ENCODE data around the gene CDC25C. TPM values are rescaled to one million over a fixed set of nuclear protein-coding genes. Genes with fewer than 3 reads are reported as not detected.

CDC25C gene
- total RNA-seq, 1 experiment from 2014 or later: 18.8 TPM

- Mint-ChIP-seq H3K27ac (no peak overlapping the region; the same call in 1 of the 2 replicates), H3K4me3 (no peak overlapping the region), H3K4me1 (no peaks in the 10 kb centered on the region), H3K27me3 (ENCODE audit: low read depth) (no peaks in the 10 kb centered on the region), H3K36me3 (peaks cover 12% of the 10 kb centered on the region), H3K9me3 (no peaks in the 10 kb centered on the region)
- POLR2A ChIA-PET: no interaction called here
- ATAC-seq (no peak), DNase-seq (ENCODE audit: low spot score) (no peak)
- no peak for TF ChIP-seq ZNF425 (CRISPR knock-in tag; conservative IDR thresholded peaks at IDR 0.05)
- no peak for TF ChIP-seq SMAD3 (CRISPR knock-in tag; IDR thresholded peaks at IDR 0.05; ENCODE audit: borderline replicate concordance)
- no peak for TF ChIP-seq ESRRA (CRISPR knock-in tag; IDR thresholded peaks at IDR 0.05; ENCODE audit: borderline replicate concordance)
- TF ChIP-seq MAX (CRISPR knock-in tag; IDR thresholded peaks at IDR 0.05): no peak
- no peak for TF ChIP-seq ZBTB43 (CRISPR knock-in tag; IDR thresholded peaks at IDR 0.05)
- no peak for TF ChIP-seq TP53 (CRISPR knock-in tag; IDR thresholded peaks at IDR 0.05)
- no peak for TF ChIP-seq NFYB (CRISPR knock-in tag; conservative IDR thresholded peaks at IDR 0.05; ENCODE audit: low read depth)
- no peak for TF ChIP-seq ATF2 (CRISPR knock-in tag; IDR thresholded peaks at IDR 0.05; ENCODE audit: borderline replicate concordance, low read depth)
- no peak for TF ChIP-seq ZNF219 (CRISPR knock-in tag; IDR thresholded peaks at IDR 0.05; ENCODE audit: borderline replicate concordance)
- no peak for TF ChIP-seq ZNF263 (CRISPR knock-in tag; IDR thresholded peaks at IDR 0.05; ENCODE audit: low read depth)
- TF ChIP-seq CREM (CRISPR knock-in tag; IDR thresholded peaks at IDR 0.05): no peak
- no peak for TF ChIP-seq SOX15 (CRISPR knock-in tag; IDR thresholded peaks at IDR 0.05)
- no peak for TF ChIP-seq ELF4 (CRISPR knock-in tag; IDR thresholded peaks at IDR 0.05; ENCODE audit: low read depth)
- no peak for TF ChIP-seq PRRX2 (CRISPR knock-in tag; IDR thresholded peaks at IDR 0.05)
- no peak for TF ChIP-seq ZMAT4 (CRISPR knock-in tag; IDR thresholded peaks at IDR 0.05)
- no peak for TF ChIP-seq PREB (CRISPR knock-in tag; IDR thresholded peaks at IDR 0.05; ENCODE audit: borderline replicate concordance)
- CTCF ChIA-PET: interaction anchor here (1.3 to 7.7 kb wide), 2 partner anchors 16 to 80 kb away, joined by 4 to 69 read pairs; partner anchors contain the start of gene KDM3B
These were observed 38.1 kb upstream of the CDC25C start for GRCh38 chr5:138369706-138370105.

GRCh38 chr5:138369261-138369660, 37.7 kb upstream of the CDC25C start:
- H3K9me3 Mint-ChIP-seq: no peaks in the 10 kb centered on the region
- no peak for ATAC-seq
- H3K36me3 Mint-ChIP-seq: peaks cover 10% of the 10 kb centered on the region
- no peak overlapping the region for H3K4me3 Mint-ChIP-seq
- peaks cover 4% of the 10 kb centered on the region for H3K4me1 Mint-ChIP-seq
- CTCF ChIA-PET: interaction anchor here (1.3 to 7.7 kb wide), 2 partner anchors 16 to 81 kb away, joined by 4 to 69 read pairs; partner anchors contain the start of gene KDM3B
- peak overlapping the region; percentile 58 for H3K27ac Mint-ChIP-seq
- POLR2A ChIA-PET: no interaction called here
- TF ChIP-seq RORB (CRISPR knock-in tag; IDR thresholded peaks at IDR 0.05) (no peak), FOXJ3 (CRISPR knock-in tag; IDR thresholded peaks at IDR 0.05; ENCODE audit: borderline replicate concordance) (no peak), GTF2I (CRISPR knock-in tag; conservative IDR thresholded peaks at IDR 0.05) (no peak), ZNF219 (CRISPR knock-in tag; IDR thresholded peaks at IDR 0.05; ENCODE audit: borderline replicate concordance) (no peak), NFATC4 (CRISPR knock-in tag; IDR thresholded peaks at IDR 0.05) (no peak)
- no peaks in the 10 kb centered on the region for H3K27me3 Mint-ChIP-seq (ENCODE audit: low read depth)
- no peak for DNase-seq (ENCODE audit: low spot score)

Data from WTC11 (cell line).